Natural killer cell (primary cell): ENCODE results near the gene SLC35B2. TPM values are rescaled to one million over a fixed set of nuclear protein-coding genes. Genes with fewer than 3 reads are reported as not detected.

Experiments
- ATAC-seq, 3 donors: fragments of 150-1000 bp in 2 of 3; fragments of 200-7000 bp in 1 of 3; cut with Tn5 transposase; 1 replicate in 1 of 3; 2 replicates in 2 of 3; pipeline ENCODE4 v1.10.0; 2021; ENCODE audit warnings: mild to moderate bottlenecking in 2 of 3, moderate library complexity in 2 of 3
- DNase-seq, 2 donors: peaks; one replicate each; pipeline versions ENCODE4 v3.0.0 to v3.0.0-alpha.2; 2013 to 2021; ENCODE audit warnings: mixed read lengths in 1 of 2
- H3K27ac ChIP-seq: one replicate; pipeline ENCODE4 v1.5.1; 2013; ENCODE audit warnings: mild to moderate bottlenecking, low read length
- H3K27me3 ChIP-seq: one replicate; pipeline ENCODE4 v1.6.1; 2013; ENCODE audit warnings: low read length; ENCODE audit not compliant: control insufficient read depth, insufficient read depth
- H3K36me3 ChIP-seq: one replicate; pipeline ENCODE4 v1.6.1; 2013; ENCODE audit warnings: low read length; ENCODE audit not compliant: control insufficient read depth, insufficient read depth
- H3K4me1 ChIP-seq: one replicate; pipeline ENCODE4 v1.6.1; 2013; ENCODE audit warnings: low read length; ENCODE audit not compliant: control insufficient read depth, insufficient read depth
- H3K4me3 ChIP-seq: one replicate; pipeline ENCODE4 v1.5.1; 2013; ENCODE audit warnings: low read length
- H3K9me3 ChIP-seq: one replicate; pipeline ENCODE4 v1.6.1; 2013; ENCODE audit warnings: low read length; ENCODE audit not compliant: control insufficient read depth, insufficient read depth
- H3K27ac Mint-ChIP-seq, 2 donors: one replicate each; pipeline ENCODE4 v1.8.0; 2022; ENCODE audit warnings: mild to moderate bottlenecking in 2 of 2, mixed read lengths in 2 of 2, moderate library complexity in 1 of 2
- H3K27me3 Mint-ChIP-seq, 2 donors: one replicate each; pipeline ENCODE4 v1.8.0; 2022; ENCODE audit warnings: low read depth in 2 of 2, mixed read lengths in 2 of 2
- H3K36me3 Mint-ChIP-seq: one replicate; pipeline ENCODE4 v1.8.0; 2022; ENCODE audit warnings: mixed read lengths
- H3K4me1 Mint-ChIP-seq, 2 donors: one replicate each; pipeline ENCODE4 v1.8.0; 2022; ENCODE audit warnings: mixed read lengths in 2 of 2
- H3K4me3 Mint-ChIP-seq: one replicate; pipeline ENCODE4 v1.8.0; 2022; ENCODE audit warnings: mild to moderate bottlenecking, moderate library complexity, mixed read lengths
- H3K9me3 Mint-ChIP-seq, 2 donors: one replicate each; pipeline ENCODE4 v1.8.0; 2022; ENCODE audit warnings: mixed read lengths in 2 of 2
- WGBS: methylation state at CpG from one replicate; pipeline ENCODE4 v1.1.7; 2013; ENCODE audit warnings: missing lambda C conversion rate; ENCODE audit not compliant: insufficient coverage; 5-methylcytosine and 5-hydroxymethylcytosine counted together
- intact Hi-C: fragments of 100-400 bp; cut with micrococcal nuclease; formaldehyde crosslinking; loops from one replicate; pipeline ENCODE4 v1.14.2; 2022
- total RNA-seq, 4 donors: library from RNA; stranded (reverse); fragments of 120-200 nt in 1 of 4; gene quantifications; one replicate each; pipeline versions ENCODE4 v1.2.3 to v1.2.4, GENCODE V29; 2013 to 2022
- TF ChIP-seq, protein P1 (sequence below): fragments of 200-600 bp; IDR thresholded peaks from one replicate; pipeline ENCODE4 v1.8.0; 2022; ENCODE audit warnings: antibody characterized with exemption

SLC35B2 gene
- total RNA-seq, 3 donors from 2014 or later (not counting 1 experiment from before 2014, with no cell fraction given) = 20.9 to 27.7 (median 26.8) TPM

DNA sequence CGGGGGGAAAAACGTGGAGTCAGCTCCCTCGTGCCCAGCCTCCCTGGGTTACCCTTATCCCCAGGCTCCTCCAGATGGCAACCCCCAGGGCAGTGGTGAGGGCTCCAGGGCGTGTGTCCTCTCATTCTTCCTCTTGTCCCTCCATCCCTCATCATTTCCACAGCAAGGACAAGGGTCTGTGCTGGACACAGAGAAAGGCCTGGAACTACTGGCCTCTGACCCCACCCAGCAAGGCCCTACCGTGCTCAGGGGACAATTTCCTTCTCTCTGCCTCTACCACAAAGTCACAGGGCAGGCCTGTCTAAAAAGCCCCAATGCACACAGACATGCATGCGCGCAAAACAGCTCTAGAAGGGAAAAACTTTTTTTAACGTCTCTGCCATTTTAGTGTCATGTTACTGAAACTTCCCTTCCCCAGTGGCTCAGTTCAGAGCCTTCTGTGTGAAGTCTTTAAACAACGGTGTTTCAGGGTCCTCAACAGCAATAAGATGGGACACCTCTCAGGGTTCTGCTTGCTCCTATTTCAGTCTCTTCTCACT, 1.1 kb upstream of the SLC35B2 start:
- Mint-ChIP-seq H3K9me3 (no peaks in the 10 kb centered on the region), H3K27me3 (no peaks in the 10 kb centered on the region), H3K4me3 (peak overlapping the region; percentile 92), H3K4me1 (peaks cover 45 to 70% of the 10 kb centered on the region in 2 donors), H3K27ac (peak overlapping the region; percentile 89 to 97), H3K36me3 (no peaks in the 10 kb centered on the region)
- TF ChIP-seq, protein P1, sequence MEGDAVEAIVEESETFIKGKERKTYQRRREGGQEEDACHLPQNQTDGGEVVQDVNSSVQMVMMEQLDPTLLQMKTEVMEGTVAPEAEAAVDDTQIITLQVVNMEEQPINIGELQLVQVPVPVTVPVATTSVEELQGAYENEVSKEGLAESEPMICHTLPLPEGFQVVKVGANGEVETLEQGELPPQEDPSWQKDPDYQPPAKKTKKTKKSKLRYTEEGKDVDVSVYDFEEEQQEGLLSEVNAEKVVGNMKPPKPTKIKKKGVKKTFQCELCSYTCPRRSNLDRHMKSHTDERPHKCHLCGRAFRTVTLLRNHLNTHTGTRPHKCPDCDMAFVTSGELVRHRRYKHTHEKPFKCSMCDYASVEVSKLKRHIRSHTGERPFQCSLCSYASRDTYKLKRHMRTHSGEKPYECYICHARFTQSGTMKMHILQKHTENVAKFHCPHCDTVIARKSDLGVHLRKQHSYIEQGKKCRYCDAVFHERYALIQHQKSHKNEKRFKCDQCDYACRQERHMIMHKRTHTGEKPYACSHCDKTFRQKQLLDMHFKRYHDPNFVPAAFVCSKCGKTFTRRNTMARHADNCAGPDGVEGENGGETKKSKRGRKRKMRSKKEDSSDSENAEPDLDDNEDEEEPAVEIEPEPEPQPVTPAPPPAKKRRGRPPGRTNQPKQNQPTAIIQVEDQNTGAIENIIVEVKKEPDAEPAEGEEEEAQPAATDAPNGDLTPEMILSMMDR = no peak
- ATAC-seq (no peak), DNase-seq (peak in 1 of 2 donors; percentile 8)
- H3K9me3 ChIP-seq = no peaks in the 10 kb centered on the region
- H3K27me3 ChIP-seq = no peaks in the 10 kb centered on the region
- WGBS = 80% methylated on average over 9 of the region's 9 CpGs
- peaks cover 44% of the 10 kb centered on the region for H3K4me1 ChIP-seq
- intact Hi-C loops = no loop called here
- peak overlapping the region; percentile 79 for H3K27ac ChIP-seq
- no peak overlapping the region for H3K4me3 ChIP-seq
- peaks cover 42% of the 10 kb centered on the region for H3K36me3 ChIP-seq

DNA sequence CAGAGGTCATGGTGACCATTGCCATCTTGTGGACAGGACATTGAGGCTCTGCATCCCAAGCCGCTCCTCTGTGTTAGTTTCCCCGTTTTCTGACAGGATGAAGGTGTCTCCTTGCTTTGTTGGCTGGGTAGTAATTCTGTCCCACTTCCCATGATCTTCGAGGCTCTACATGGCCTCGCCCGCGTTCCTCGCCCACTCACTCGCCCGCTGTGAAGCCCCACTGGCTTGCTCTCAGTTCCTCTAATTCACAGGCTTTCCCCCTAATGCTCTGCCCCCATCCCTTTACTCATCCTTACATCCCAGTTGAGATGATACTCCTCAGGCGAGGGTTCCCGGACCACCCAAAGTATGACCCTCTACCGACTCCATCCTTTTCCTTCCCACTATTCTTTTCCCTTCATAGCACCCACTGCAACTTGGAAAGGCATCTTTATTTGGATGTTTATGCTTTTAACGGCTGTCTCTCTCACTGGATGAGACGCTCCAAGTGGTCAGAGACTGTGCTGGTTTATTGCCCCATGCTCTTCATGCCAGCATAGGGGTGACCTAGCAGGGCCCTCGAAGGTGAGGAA, 511 bp upstream of the SLC35B2 start:
- peaks cover 45 to 70% of the 10 kb centered on the region in 2 donors for H3K4me1 Mint-ChIP-seq
- TF ChIP-seq, protein P1 = peak; percentile 33
- peaks cover 39% of the 10 kb centered on the region for H3K4me1 ChIP-seq
- no peaks in the 10 kb centered on the region for H3K27me3 Mint-ChIP-seq
- no peaks in the 10 kb centered on the region for H3K27me3 ChIP-seq
- DNase-seq (no peak), ATAC-seq (no peak)
- H3K9me3 Mint-ChIP-seq = no peaks in the 10 kb centered on the region
- peak overlapping the region; percentile 89 to 97 for H3K27ac Mint-ChIP-seq
- peak overlapping the region; percentile 79 for H3K27ac ChIP-seq
- WGBS = 44% methylated on average over 15 of the region's 15 CpGs
- peaks cover 47% of the 10 kb centered on the region for H3K36me3 ChIP-seq
- H3K36me3 Mint-ChIP-seq = no peaks in the 10 kb centered on the region
- peak overlapping the region; percentile 92 for H3K4me3 Mint-ChIP-seq
- peak overlapping the region; percentile 11 for H3K4me3 ChIP-seq
- intact Hi-C loops = loop anchor here (1.0 to 2.0 kb wide), 3 partner anchors 11 to 85 kb away; partner anchors contain the start of genes HSP90AB1 and SLC29A1
- H3K9me3 ChIP-seq = no peaks in the 10 kb centered on the region

DNA sequence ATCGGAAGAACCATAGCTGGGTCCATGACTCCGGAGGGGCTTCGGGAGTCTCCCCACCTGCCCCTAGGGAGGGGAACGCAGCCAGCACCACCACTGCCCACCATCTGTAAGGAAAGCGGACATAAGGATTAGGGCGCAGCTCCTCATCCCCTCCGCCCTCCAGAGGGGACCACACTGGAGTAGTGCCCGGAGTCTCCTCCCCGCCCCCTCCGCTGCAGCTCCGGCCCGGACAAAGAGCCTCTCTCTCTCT, 628 bp downstream of the SLC35B2 start:
- no peaks in the 10 kb centered on the region for H3K27me3 ChIP-seq
- intact Hi-C loops = loop anchor here (1.0 to 2.0 kb wide), 3 partner anchors 9 to 84 kb away; partner anchors contain the start of genes HSP90AB1 and SLC29A1
- ATAC-seq (no peak), DNase-seq (no peak)
- Mint-ChIP-seq H3K36me3 (no peaks in the 10 kb centered on the region), H3K9me3 (no peaks in the 10 kb centered on the region), H3K27ac (peak overlapping the region; percentile 90 to 97), H3K27me3 (no peaks in the 10 kb centered on the region), H3K4me1 (peaks cover 45 to 63% of the 10 kb centered on the region in 2 donors), H3K4me3 (peak overlapping the region; percentile 86)
- H3K9me3 ChIP-seq = no peaks in the 10 kb centered on the region
- H3K27ac ChIP-seq = peak overlapping the region; percentile 64
- TF ChIP-seq, protein P1 = no peak
- H3K36me3 ChIP-seq = peaks cover 54% of the 10 kb centered on the region
- 2% methylated on average over 12 of the region's 12 CpGs for WGBS
- peak overlapping the region; percentile 71 for H3K4me3 ChIP-seq
- H3K4me1 ChIP-seq = peaks cover 27% of the 10 kb centered on the region
